NOMO-1 treated with DMSO at 0.1 percent for 48 hours (cell line): Measurements from ENCODE around the gene NFIX.

Experiments
- DNase-seq: peaks from one replicate; lab custom pipeline; 2025; ENCODE audit not compliant: unreplicated experiment; lab: John Stamatoyannopoulos, UW

The NFIX gene

DNA sequence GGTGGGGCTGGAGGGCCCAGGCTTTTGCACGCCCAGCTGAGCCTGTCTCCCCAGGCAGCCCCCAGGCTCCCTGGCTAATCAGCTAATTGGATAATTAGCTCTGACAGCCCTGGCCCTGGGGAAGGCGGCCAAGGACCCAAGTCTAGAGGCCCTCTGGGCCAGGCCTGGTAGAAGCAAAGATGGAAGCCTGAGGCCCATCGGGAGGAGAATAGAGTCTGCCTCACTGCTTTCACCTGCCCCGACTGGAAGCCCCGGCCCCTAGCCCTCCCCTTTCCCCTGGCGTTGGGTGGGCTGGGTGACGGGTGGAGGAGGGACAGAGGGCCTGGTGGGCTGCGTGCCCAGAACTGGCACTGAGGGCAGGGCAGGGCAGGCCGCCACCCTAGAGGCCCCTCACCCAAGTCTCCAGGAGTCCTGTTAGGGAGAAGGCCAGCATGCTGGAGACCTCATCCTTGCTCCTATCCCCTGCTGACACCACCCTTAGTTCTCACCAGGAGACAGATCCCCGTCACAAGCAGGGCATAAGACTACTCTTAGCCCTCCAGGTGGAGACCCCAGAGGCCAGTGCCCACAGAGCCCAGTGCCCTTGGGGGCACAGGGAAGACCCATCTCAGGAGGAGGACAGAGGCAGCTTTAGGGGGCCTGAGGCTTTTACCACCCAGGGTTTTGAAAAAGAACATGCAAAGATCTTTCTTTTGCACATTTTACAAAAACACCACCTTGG lies 95.4 kb downstream of the NFIX start:
- peak; percentile 35 for DNase-seq

DNA sequence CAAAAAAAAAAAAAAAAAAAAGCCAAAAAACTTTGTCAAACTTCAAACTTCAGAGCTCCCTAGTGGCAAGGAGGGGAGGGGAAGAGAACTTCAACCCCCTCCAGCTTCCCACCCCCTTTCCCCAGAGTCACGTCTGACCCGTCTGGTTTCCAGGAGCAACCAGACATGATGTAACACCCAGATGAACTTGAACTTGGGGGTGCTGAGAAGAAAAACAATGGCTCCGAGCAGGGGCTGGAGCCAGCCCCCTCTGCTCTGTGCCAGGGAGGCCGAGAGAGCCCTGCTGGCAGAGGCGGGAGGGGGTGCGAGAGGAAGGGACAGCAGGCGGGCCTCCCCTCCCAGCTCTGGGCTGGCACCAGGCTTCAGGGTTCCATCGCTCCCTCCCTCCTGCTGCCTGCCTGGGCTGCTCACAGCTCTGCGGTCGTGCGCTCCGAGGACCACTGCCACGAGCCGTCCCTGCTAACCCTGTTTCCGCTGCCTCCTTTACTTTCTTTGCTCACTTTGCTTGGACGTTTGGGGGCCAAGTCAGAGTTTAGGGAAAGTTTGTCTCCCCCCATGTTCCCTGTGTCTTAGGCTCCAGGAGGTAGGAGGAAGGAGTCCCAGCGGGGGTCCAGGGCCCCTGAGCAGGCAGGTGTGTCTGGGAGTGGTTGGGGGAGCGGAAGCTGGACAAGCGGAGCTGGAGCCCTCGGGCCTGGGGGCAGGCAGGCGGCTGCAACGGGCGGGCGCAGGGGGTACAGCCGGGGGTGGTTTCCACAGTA lies 96.3 kb downstream of the NFIX start:
- DNase-seq: no peak

DNA sequence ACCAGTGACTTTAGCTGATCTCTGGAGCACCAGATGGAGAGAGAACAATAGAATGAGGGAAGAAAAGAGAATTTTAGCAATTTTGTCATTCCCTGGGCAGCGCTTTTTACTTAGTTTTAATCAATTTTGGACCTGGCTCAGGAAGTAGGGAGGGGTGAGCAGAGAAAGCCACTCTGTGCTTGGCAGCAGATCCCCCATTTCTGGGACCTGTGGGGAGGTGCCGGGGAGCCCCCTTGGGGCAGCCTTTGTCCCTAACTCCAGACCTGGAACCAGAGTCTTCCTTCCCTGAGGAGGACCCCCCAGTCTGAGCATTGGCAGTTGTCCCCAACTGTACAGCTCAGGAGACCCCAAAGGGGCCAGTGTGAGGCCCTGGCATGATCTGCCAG lies 96.9 kb downstream of the NFIX start:
- DNase-seq: no peak

DNA sequence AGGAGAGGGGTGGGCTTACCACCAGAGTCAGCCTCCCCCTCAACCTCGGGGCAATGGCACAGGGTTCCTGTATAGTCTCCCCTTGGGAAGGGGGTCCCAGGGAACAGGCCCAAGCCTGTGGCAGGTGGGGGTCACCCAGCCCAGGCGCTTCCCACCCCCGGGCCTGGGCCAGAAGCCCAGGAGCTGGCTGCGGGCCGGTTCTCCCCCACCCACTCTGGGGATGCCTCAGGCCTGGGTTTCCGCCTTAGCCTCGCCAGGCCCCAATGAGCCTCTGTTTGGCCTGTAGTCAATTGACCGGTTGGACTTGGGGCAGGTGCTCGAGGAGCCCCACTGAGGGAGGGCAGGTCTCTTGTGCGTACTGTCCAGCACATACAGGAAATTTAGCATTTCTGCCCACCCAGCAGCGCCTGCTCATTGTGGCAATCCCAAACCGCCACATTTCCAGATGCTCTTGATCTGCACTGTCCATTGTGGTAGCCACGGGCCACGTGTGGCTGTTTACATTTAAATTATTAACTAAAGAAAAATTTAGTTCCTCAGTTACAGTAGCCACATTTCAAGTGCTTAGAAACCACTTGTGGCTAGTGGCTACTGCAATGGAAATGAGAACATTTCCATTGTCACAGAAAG lies 97.4 kb downstream of the NFIX start:
- DNase-seq: no peak

DNA sequence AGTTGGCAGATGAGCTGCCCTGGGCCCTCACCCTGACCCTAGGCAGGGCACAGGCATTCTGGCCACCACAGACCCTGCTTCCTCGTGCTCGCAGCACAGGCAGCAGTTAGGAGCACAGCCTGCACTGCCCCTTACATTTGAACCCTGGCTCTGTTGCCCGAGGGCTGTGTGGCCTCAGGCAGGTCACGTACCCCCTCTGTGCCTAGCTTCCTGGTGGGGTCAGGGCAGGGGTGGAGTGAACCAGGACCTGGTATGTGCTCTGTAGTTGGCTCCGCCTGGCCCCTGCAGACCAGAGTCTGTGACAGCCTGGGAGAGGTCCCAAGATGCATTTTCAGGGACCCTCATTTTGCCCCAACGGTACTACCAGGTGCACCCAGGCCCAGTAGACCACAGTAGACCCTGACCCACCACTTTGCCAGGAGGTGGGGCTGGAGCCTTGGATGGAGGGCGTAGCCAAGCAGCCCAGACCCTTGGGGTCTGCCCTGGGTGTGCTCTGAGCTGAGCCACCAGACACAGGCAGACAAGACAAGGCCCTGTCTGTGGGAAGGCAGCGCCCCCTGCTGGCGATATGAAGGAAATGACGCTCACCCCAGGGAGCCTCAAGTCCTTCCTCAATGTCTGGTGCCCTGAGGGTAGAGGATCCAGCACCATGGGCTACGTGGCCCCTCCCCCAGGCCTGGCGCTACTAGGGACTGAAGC lies 98.3 kb downstream of the NFIX start:
- DNase-seq: peak; percentile 81

DNA sequence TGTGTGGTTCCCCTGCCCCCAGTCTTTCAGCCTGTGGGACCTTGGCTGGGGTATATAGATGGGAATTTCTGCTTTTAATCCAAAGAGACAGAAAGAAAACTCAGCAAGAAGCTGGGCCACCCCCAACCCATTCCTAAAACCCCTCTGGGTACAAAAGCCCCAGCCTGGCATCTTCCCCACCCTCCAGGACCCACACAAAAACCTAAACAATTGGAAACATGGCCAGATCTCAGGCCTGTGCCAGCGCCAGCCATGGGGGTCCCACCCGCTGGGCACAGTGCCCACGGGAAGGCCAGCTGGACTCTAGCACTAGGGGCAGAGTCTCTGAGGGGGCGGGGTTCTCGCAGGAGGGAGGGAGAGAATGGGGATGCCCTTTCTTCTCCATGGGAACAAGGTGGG lies 98.8 kb downstream of the NFIX start:
- DNase-seq: no peak

DNA sequence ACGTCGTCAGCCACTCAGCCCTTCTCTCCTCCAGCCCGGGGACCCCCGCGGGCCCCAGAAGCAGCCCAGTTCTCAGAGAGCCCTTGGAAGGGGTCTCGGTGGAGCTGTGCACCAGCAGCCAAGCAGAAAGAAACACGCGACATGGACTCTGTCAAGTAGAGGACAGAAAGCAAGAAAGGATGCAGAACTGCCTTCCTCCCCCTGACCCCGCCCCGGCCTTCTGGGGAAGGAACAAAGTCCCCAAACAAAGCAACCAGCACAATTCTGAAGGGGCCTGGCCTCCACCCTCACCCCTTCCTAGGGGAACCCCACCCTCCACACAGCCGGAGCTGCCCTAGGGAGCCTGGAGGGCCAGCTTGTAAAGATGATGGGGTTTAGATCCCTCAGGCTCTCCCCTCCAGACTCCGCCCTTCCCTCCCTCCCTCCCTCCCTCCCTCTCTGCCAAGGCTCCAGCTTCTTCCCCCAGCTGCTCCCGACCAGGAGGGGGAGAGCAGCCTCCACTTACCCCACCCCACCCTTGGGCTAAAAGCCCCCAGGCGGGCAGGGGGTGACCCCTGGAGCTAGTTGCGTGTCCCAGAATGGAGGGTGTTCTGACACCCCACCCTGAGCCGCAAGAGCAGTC lies 99.6 kb downstream of the NFIX start:
- DNase-seq: no peak

DNA sequence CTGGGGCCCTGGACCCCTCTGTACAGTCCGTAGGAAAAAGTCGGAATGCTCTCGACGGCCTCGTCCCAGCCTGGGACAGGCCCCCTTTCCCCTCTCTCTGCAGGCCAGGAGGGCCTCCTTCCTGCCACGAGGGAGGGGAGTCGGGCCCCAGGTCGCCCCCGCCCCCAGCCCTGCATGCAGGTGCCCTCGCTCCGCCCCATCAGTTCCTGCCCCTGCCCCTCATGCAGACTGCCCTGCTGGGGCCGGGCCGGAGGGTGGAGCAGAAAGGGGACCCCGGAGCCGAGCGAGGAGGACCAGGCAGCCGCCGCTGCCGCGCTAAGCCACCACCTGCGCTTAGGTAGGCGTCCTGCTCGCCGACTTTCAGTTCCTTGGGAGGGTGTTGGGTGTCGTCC lies 100.1 kb downstream of the NFIX start:
- no peak for DNase-seq

DNA sequence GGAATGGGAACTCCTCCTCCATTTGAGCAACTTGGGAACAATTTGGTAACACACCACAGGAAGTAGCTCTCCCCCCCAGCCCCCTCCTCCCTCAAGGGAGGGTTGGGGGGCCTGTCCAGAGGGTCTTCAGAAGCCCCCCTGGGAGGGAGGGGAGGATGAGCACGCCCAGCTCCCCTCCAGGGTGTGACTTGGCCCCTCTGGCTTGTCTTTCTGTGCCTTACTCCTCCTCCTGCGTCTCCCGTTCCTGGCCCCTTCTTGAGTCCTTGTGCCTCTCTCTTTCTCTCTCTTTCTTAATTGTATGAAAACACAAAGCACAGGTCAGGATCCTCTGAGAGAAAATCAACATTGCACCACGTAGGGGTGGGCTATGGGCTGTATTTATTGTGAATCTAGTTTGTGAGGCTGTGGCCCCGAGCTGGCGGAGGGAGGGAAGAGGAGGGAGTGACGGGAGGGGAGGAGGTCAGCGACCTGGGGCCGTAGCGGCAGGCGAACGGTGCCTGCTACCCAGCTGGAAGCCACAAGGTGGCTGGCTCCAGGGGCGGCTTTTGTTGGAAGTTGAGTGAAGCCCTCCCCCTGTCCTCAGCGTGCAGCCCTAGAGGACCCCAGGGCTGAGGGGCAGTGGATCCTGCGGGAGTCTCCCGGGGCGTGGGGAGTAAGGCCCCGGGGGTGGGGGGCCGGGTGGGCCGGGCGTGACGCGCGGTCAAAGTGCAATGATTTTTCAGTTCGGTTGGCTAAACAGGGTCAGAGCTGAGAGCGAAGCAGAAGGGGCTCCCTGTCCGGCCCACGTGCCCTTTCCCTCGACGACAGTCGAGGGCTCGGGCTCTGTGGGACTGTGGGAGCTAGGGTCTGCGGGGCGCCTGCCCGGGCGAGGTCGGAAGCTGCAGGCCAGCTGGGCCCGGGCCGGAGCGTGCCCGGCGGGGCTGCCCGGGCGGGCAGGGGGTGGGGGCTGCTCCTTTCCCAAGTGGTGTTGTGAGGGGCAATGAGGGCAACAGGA lies 101.0 kb downstream of the NFIX start:
- peak; percentile 46 for DNase-seq

DNA sequence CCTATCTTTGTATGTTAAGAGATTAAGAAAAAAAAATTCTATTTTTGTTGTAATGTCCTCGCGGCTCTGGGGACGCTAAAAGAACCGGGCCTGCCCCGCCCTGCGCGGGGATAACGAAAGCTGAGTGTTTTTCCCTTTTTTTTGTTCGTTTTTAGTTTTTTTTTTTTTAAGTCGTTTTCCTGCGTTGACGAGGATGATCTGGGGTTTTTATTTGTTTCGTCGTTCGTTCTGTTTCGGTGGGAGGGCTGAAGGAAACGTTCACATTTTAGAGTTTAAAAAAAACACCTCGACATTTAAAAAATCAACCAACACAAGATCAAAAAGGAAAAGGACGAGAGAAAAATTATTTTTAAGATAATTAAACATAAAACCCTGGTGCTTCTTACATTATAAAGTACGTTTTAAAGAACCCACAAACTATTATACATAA lies 101.8 kb downstream of the NFIX start:
- peak; percentile 20 for DNase-seq

DNA sequence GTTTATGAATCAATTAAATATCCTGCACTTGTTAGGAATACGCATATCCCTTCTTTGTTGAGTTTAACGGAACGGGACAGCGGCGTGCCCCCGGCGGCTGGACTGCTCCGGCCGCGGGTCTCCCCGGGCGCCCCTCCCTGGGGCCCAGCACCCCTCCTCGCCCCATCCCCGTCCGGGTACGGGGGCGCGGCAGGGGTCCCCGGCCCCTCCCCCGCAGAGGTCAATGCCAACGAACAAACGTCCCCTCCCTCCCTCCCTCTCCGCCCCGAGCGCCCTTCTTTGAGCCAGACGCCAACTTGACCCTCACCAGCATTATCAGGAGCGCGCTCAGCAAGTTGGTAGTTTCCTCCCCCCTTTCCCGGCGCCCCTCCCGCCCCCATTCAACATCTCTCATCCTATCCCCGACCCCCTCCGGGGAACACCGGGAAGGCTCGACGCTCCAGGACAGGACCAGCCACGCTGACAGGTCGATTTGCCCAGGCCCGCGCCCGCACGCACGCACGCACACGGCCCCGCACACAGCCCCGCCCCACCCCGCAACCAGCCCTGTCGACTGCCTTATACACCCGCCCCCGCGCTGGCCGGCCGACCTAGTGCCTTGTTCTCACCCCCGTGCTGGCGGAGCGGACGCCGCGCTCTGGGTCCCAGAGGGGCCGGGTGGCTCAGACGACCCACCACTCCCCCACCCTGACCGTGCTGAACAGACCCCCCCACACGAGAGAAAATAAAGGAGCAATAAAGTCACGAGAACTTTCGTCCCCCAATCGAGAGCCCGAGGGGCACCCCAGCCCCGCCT lies 102.4 kb downstream of the NFIX start:
- DNase-seq: no peak

DNA sequence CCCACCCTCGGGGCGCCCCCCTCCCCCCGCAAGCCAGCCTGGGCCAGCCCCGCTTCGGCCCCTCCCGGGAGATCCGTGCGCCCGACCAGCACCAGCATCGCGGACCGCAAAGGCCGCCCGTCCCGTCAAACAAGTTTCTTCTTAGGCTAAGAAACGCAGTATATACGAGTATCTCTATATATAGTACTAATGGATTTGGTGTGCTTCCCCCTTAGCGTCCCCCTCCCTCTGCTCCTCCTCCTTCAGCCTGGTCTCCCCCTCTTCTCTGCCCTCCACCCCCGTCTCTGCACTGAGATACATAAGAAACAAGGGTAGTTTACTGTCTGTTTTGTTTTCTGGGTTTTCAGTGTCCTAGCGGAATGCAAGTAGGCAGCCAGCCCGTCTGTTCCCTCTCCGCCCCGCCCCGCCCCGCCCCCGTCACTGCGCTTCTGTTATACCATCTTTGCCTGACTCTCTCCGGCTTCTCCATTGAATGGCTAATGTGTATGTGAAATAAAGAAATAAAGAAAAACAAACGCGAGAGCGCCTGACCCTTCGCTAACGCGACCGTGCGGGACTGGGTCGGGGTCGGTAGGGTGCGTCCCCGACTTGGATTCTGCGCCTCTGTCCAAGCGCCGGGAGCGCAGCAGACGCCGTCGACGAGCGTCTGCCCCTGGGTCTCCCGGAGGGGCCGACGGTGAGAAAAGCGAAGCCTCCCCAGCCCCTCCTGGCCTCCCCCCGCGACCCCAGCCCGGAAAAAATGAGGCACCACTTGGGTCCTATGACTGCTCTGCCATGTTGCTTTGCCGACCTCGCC lies 103.2 kb downstream of the NFIX start:
- peak; percentile 75 for DNase-seq

DNA sequence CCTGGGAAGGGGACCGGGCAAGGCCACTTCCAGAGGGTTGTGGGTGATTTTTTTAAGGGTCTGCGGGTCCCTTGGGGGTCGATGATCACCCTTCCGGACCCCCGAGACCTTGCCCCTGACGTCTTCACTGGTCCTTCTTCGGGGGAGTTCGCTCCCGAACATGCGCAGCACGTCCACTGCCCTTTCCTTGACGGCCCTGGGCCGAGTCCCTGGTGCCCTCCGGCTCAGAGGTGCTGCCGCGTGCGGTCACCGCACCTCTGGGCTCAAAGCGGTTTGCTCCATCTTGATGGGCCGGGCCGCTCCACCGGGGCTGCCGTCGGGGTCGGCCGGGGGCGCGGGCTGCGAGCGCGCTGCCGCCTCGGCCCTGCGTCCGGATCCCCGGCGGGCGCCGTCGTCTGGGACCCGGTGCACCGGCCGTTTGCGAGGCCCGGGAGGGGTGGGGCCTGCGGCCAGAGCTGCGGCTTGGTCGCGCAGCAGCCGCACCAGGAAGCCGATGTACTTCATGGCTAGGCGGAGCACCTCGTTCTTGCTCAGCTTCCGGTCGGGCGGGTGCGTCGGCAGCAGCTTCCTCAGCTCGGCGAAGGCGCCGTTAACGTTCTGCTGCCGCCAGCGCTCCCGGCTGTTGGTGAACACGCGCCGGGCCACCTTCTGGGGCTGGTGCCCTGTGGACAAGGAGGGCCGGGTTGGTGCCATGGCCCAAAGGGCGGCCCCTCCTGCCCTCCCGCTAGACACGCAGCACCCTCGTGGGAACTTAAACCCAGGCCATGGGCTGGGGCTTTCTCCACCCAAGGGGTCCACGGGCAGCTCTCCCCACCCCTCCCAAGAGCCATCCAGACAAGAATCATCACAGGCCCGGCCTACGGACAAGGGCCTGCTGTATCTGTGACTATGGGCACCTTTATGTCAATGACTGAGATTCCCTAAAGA lies 104.1 kb downstream of the NFIX start:
- DNase-seq: peak; percentile 92

DNA sequence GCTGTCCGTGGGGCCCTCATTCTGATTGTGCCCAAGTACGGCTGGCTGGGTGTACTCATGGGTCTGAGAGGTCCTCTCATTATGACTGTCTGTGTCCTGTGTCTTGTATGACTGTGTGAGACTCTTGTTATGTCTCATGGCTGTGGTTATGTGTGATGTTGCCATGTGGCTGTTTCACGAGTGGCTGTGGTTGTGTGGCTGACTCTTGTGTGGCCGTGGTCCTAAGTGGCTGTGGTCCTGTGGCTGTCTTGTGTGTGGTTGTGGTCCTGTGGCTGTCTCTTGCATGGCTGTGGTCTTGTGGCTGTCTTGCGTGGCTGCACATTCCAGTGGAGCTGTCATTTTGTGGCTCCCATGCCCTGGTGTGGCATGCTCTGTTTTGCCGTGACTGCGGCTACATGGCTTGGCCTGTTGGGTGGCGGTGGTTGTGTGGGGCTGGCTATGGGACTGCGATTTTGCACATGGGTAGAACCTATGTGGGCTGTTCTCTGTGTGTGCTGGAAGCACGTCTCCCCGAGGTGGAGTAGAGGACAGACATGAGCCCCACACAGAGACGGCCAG lies 104.8 kb downstream of the NFIX start:
- DNase-seq: peak; percentile 41

DNA sequence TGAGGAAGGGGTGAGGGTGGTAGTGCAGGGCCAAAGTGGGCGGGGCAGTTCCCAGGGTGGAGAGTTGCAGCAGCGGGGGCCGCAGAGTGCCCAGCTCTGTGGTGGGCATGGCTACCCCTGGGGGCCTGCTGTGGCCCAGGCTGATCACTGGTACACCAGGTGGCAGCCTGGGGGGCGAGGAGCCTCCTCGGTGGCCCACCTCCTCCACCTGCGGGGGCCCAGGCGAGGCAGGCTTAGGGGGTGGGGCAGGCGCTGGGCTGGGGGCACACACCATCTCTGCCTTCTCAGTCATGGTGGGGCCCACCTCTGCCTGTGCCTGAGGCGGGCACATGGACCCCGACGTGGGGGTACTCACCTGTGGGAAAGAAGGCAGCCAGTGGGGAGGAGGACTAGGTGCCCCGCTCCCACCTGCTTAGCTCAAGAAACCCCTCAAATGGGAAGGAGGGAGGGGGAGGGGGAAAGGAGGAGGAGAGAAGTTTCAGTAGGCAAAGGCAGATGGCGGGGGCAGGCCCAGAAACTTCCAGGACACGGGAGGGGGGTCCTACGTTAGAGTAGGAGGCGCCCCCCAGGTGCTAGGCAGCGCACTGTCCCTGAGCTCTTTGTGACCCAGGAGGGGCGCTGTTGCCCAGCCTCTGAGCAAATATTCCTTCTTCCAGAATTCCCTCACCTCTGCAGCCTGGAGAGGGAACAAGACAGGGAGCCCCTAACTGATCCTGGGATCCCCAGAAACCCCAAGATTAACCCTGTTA lies 105.7 kb downstream of the NFIX start:
- peak; percentile 17 for DNase-seq
